K562 (cell line): Measurements from ENCODE around the gene SYVN1. TPM values are rescaled to one million over a fixed set of nuclear protein-coding genes. Genes with fewer than 3 reads are reported as not detected.

Source experiments
- AFF4 ChIP-seq: sonication (generic); formaldehyde crosslinking; IDR thresholded peaks from 2 replicates; pipeline ENCODE4 v1.8.0; 2023; ENCODE audit warnings: mild to moderate bottlenecking, missing genetic modification reagents
- ATF2 ChIP-seq: sonication (generic); formaldehyde crosslinking; IDR thresholded peaks from 2 replicates; pipeline ENCODE4 v1.8.1; 2022; ENCODE audit warnings: missing genetic modification reagents
- CXXC5 ChIP-seq: fragments of 250-450 bp; sonication (Bioruptor Pico); IDR thresholded peaks from 2 replicates; pipeline ENCODE4 v1.8.0; 2022; ENCODE audit warnings: inconsistent platforms, mild to moderate bottlenecking, moderate library complexity
- EZH2 ChIP-seq: IDR thresholded peaks from 2 replicates; pipeline ENCODE4 v1.6.1; 2012; ENCODE audit warnings: low read depth, mild to moderate bottlenecking, inconsistent platforms, low read length, borderline replicate concordance
- GABPA ChIP-seq: fragments of 200-800 bp; sonication (Bioruptor generic); conservative IDR thresholded peaks from 2 replicates; pipeline ENCODE4 v1.6.1; 2016; ENCODE audit warnings: low read depth, missing genetic modification characterization, missing compliant biosample characterization
- HDAC2 ChIP-seq: fragments of 450-650 bp; IDR thresholded peaks from 2 replicates; pipeline ENCODE4 v1.6.1; 2016; ENCODE audit warnings: mild to moderate bottlenecking
- HDAC6 ChIP-seq: IDR thresholded peaks from 2 replicates; pipeline ENCODE4 v1.6.1; 2012; ENCODE audit warnings: low read depth, mild to moderate bottlenecking, control low read depth, inconsistent platforms, low read length, moderate library complexity
- KLF1 ChIP-seq: fragments of 450-650 bp; IDR thresholded peaks from 2 replicates; pipeline ENCODE4 v1.6.1; 2016; ENCODE audit warnings: missing genetic modification characterization, missing compliant biosample characterization
- PHF21A ChIP-seq: fragments of 450-650 bp; IDR thresholded peaks from 2 replicates; pipeline ENCODE4 v1.6.1; 2017; ENCODE audit warnings: low read depth, borderline replicate concordance
- PKNOX1 ChIP-seq: fragments of 450-650 bp; IDR thresholded peaks from 2 replicates; pipeline ENCODE4 v1.6.1; 2016
- POLR2A ChIP-seq: fragments of 450-650 bp; conservative IDR thresholded peaks from 2 replicates; pipeline ENCODE4 v1.6.1; 2016
- POLR2AphosphoS2 ChIP-seq: IDR thresholded peaks from 2 replicates; pipeline ENCODE4 v1.6.1; 2012; ENCODE audit warnings: low read length, improper control_type of control experiment
- POU5F1 ChIP-seq: fragments of 150-350 bp; IDR thresholded peaks from 2 replicates; pipeline ENCODE4 v1.6.1; 2014; ENCODE audit warnings: borderline replicate concordance, low read length, low read depth, mild to moderate bottlenecking; ENCODE audit not compliant: partially characterized antibody
- PRDM10 ChIP-seq: fragments of 450-650 bp; IDR thresholded peaks from 2 replicates; pipeline ENCODE4 v1.6.1; 2018; ENCODE audit not compliant: partially characterized antibody
- PURB ChIP-seq: sonication (generic); formaldehyde crosslinking; IDR thresholded peaks from 2 replicates; pipeline ENCODE4 v1.9.0; 2021; ENCODE audit warnings: low read depth, mild to moderate bottlenecking, missing genetic modification reagents
- TARDBP ChIP-seq: fragments of 450-650 bp; IDR thresholded peaks from 2 replicates; pipeline ENCODE4 v1.6.1; 2016
- TBP ChIP-seq: optimal IDR thresholded peaks from 2 replicates; pipeline ENCODE3; 2011; ENCODE audit warnings: low read depth, low read length, improper control_type of control experiment
- USF2 ChIP-seq: sonication (generic); formaldehyde crosslinking; IDR thresholded peaks from 2 replicates; pipeline ENCODE4 v1.5.0; 2020; ENCODE audit warnings: missing genetic modification reagents
- polyA plus RNA-seq, 8 experiments: library from polyadenylated mRNA; depleted of rRNA in 4 of 8; stranded (reverse) in 5 of 8; unstranded in 3 of 8; fragments of >200 nt; fragmentation: Nextera tagmentation in 2 of 8; fragmentation: Illumina TruSeq in 1 of 8; extraction: Ambion mirVana in 2 of 8; extraction: Trizol in 1 of 8; gene quantifications; 2 replicates each; pipeline versions ENCODE4 v1.2.1 to v1.2.3, GENCODE V29; 2011 to 2014; ENCODE audit warnings: inconsistent platforms in 1 of 8, missing spikeins in 1 of 8
- total RNA-seq, 7 experiments: library from RNA; depleted of rRNA in 6 of 7; stranded (reverse); fragments of >200 nt in 6 of 7; fragmentation: Illumina TruSeq in 2 of 7; extraction: Trizol in 2 of 7; gene quantifications; 2 replicates each; pipeline versions ENCODE4 v1.2.1 to v1.2.3, GENCODE V29; 2011 to 2021; ENCODE audit warnings: low replicate concordance in 1 of 7

SYVN1 gene
- total and polyA plus RNA-seq, 9 of the 15 experiments (the other 6 are each of a cell fraction or from before 2014, with no cell fraction given) = 0.41 to 47.4 (median 9.9) TPM

- no peak for TF ChIP-seq HDAC2
- TF ChIP-seq TBP = peak; percentile 23
- no peak for TF ChIP-seq POLR2A
- TF ChIP-seq PRDM10 = no peak
- TF ChIP-seq POLR2AphosphoS2 = no peak
- TF ChIP-seq AFF4 (CRISPR knock-in tag) = no peak
- no peak for TF ChIP-seq PURB (CRISPR knock-in tag)
- TF ChIP-seq USF2 (CRISPR knock-in tag) = no peak
- no peak for TF ChIP-seq POU5F1
- no peak for TF ChIP-seq KLF1 (tag)
- TF ChIP-seq GABPA (tag) = no peak
- TF ChIP-seq PHF21A = 0 out of 2 replicates have a peak, but pooled peaks have one; percentile 36
- no peak for TF ChIP-seq TARDBP
- no peak for TF ChIP-seq PKNOX1
- no peak for TF ChIP-seq EZH2
- no peak for TF ChIP-seq HDAC6
- TF ChIP-seq ATF2 (CRISPR knock-in tag) = no peak
- TF ChIP-seq CXXC5 (CRISPR knock-in tag) = no peak
These were observed 51.0 kb downstream of the SYVN1 start (continued) for GRCh38 chr11:65083134-65083833.
